ENCODE data around the gene TSPYL1. TPM values are rescaled to one million over a fixed set of nuclear protein-coding genes. Genes with fewer than 3 reads are reported as not detected.

The TSPYL1 gene
- total and polyA plus RNA-seq, 2 of the 8 experiments (the other 6 are each of a cell fraction or from before 2014, with no cell fraction given): 33.2 to 79.1 TPM

DNA sequence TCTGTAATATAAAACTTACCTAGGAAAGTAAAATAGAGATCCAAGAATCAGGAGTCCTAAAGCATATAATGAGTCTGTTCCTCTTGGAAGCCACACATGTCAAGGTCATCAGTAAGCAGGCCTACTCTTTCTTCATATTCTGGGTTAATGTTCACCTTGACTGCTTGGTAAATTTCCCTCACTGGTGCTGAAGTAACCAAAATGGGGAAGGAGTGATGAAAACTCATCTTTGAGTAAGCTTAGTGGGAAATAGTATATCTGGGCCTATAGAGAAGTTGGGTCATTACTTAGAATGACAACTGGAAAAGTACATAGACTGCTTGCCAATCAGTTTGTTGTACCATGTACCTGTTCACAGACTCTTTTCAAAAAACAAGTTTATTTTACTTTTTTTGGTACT, 32.4 kb downstream of the TSPYL1 start:
- Histone ChIP-seq H3K79me1 (ENCODE audit: low read depth, low read length) (peaks cover 8% of the 10 kb centered on the region; the same call in 1 of the 2 replicates), H3K23ac (ENCODE audit: insufficient read length) (no peak overlapping the region), H3K23me2 (ENCODE audit: low read depth, low read length) (peaks cover 2% of the 10 kb centered on the region; the same call in 1 of the 2 replicates), H3K27me3 (replicated peaks in 1 of 4; ENCODE audit: control insufficient read depth in 3 of 4, extremely low read depth in 1 of 4, insufficient read depth in 3 of 4, low read length in 3 of 4) (no peaks in the 10 kb centered on the region), H4K20me1 (replicated peaks in 1 of 2; ENCODE audit: control insufficient read depth in 1 of 2, insufficient read depth in 2 of 2, low read length in 2 of 2) (no peaks in the 10 kb centered on the region), H3K79me2 (ENCODE audit: control insufficient read depth in 1 of 2, insufficient read depth in 2 of 2, low read length in 2 of 2) (peaks cover 0 to 33% of the 10 kb centered on the region in 2 experiments; a peak in 2 of 4 replicates), H3K9ac (replicated peaks in 1 of 4; ENCODE audit: extremely low read depth in 1 of 4, low read depth in 3 of 4, low read length in 3 of 4) (no peak overlapping the region), H3K9me3 (ENCODE audit: insufficient read depth in 2 of 2, low read depth in 1 of 2, low read length in 1 of 2) (no peaks in the 10 kb centered on the region), H4K8ac (ENCODE audit: extremely low read depth, insufficient read depth, low read length) (no peak overlapping the region), H2BK15ac (ENCODE audit: low read length) (no peak overlapping the region), H2BK5ac (ENCODE audit: low read depth, low read length) (no peak overlapping the region), H3K4ac (replicated peaks; ENCODE audit: insufficient read length, low read depth, low read length) (no peak overlapping the region), H3K18ac (ENCODE audit: extremely low read depth, low read length) (no peak overlapping the region), H3K36me3 (ENCODE audit: control insufficient read depth in 2 of 4, insufficient read depth in 4 of 4, low read length in 3 of 4) (peaks cover 0 to 6% (median 1%) of the 10 kb centered on the region in 4 experiments; a peak in 3 of 8 replicates), H2BK20ac (ENCODE audit: low read length) (no peak overlapping the region), H3K14ac (ENCODE audit: insufficient read length) (no peak overlapping the region), H3K4me3 (ENCODE audit: extremely low read depth in 1 of 4, insufficient read depth in 2 of 4, low read depth in 3 of 4, low read length in 4 of 4) (no peak overlapping the region), H2BK12ac (ENCODE audit: low read depth, low read length) (no peak overlapping the region), H4K5ac (ENCODE audit: insufficient read length, low read depth, low read length) (no peak overlapping the region), H3K4me2 (ENCODE audit: insufficient read depth in 1 of 2, low read depth in 2 of 2, low read length in 2 of 2) (no peak overlapping the region), H2AK5ac (ENCODE audit: low read depth, low read length) (no peak overlapping the region), H3K56ac (replicated peaks; ENCODE audit: insufficient read length, low read depth, low read length) (no peak overlapping the region), H3K4me1 (replicated peaks in 1 of 4; ENCODE audit: control insufficient read depth in 3 of 4, insufficient read depth in 4 of 4, low read length in 3 of 4) (peaks cover 4 to 11% (median 10%) of the 10 kb centered on the region in 4 experiments; a peak in 6 of 7 replicates), H2AFZ (ENCODE audit: low read length) (no peak overlapping the region), H4K91ac (replicated peaks; ENCODE audit: insufficient read length, low read length) (no peak overlapping the region), H3K27ac (ENCODE audit: low read depth, low read length) (no peak overlapping the region), H2BK120ac (replicated peaks; ENCODE audit: low read depth, low read length) (no peak overlapping the region)
- CTCF ChIA-PET (ENCODE audit: partially characterized antibody): interaction anchor here (1.0 to 2.2 kb wide), 2 partner anchors 22 to 30 kb away, joined by 3 to 6 read pairs; no protein-coding TSS in a partner anchor
- no peak for DNase-seq (ENCODE audit: low read depth in 1 of 2, low spot score in 2 of 2)
- TF ChIP-seq SIN3A (conservative IDR thresholded peaks at IDR 0.05 in 1 of 2, IDR thresholded peaks at IDR 0.05 in 1 of 2; ENCODE audit: low read depth in 1 of 2, low read length in 2 of 2): no peak
- TF ChIP-seq KDM1A (IDR thresholded peaks at IDR 0.05; ENCODE audit: borderline replicate concordance, low read length): no peak
- no peak for TF ChIP-seq CTBP2 (IDR thresholded peaks at IDR 0.05; ENCODE audit: borderline replicate concordance, insufficient read depth, insufficient read length, low read length)
- TF ChIP-seq NRF1 (IDR thresholded peaks at IDR 0.05; ENCODE audit: low read depth, low read length): no peak
- no peak for TF ChIP-seq SAP30 (IDR thresholded peaks at IDR 0.05; ENCODE audit: insufficient read depth, insufficient replicate concordance, low read length)
- TF ChIP-seq SP2 (IDR thresholded peaks at IDR 0.05; ENCODE audit: low read length): no peak
- no peak for TF ChIP-seq JUN (IDR thresholded peaks at IDR 0.05; ENCODE audit: low read depth, low read length)
- no peak for TF ChIP-seq KDM5A (IDR thresholded peaks at IDR 0.05; ENCODE audit: low read length)
- TF ChIP-seq, protein P1, sequence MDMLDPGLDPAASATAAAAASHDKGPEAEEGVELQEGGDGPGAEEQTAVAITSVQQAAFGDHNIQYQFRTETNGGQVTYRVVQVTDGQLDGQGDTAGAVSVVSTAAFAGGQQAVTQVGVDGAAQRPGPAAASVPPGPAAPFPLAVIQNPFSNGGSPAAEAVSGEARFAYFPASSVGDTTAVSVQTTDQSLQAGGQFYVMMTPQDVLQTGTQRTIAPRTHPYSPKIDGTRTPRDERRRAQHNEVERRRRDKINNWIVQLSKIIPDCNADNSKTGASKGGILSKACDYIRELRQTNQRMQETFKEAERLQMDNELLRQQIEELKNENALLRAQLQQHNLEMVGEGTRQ (IDR thresholded peaks at IDR 0.05; ENCODE audit: low read length): no peak
- no peak for TF ChIP-seq SIX5 (IDR thresholded peaks at IDR 0.05; ENCODE audit: low read depth, low read length)
- TF ChIP-seq PHF8 (conservative IDR thresholded peaks at IDR 0.05; ENCODE audit: low read depth, low read length): no peak
- TF ChIP-seq SUZ12 (IDR thresholded peaks at IDR 0.05; ENCODE audit: low read length): no peak
- TF ChIP-seq CEBPB (IDR thresholded peaks at IDR 0.05; ENCODE audit: low read depth, low read length): no peak
- TF ChIP-seq TCF12 (IDR thresholded peaks at IDR 0.05; ENCODE audit: low read depth, low read length): no peak
- POLR2A ChIA-PET (ENCODE audit: partially characterized antibody): no interaction called here
- no peak for FAIRE-seq

All from H1 (cell line).